Neuronal stem cell (in vitro differentiated cells): ENCODE measurements around the gene NRG3.

Experiments used
- DNase-seq: peaks from one replicate; pipeline ENCODE4 v3.0.0-alpha.2; 2013; ENCODE audit warnings: low spot score
- H2AFZ ChIP-seq: one replicate; pipeline ENCODE4 v1.6.1; 2013; ENCODE audit warnings: mild to moderate bottlenecking, low read length, inconsistent platforms
- H2AK5ac ChIP-seq: 2 replicates; pipeline ENCODE4 v1.6.1; 2013; ENCODE audit warnings: low read depth, mild to moderate bottlenecking, inconsistent platforms, low read length, moderate library complexity, mixed read lengths
- H2BK120ac ChIP-seq: 2 replicates; pipeline ENCODE4 v1.6.1; 2013; ENCODE audit warnings: low read depth, mild to moderate bottlenecking, inconsistent platforms, low read length, moderate library complexity, mixed read lengths
- H2BK12ac ChIP-seq: one replicate; pipeline ENCODE4 v1.6.1; 2013; ENCODE audit warnings: low read length, inconsistent platforms
- H2BK15ac ChIP-seq: 2 replicates; pipeline ENCODE4 v1.6.1; 2013; ENCODE audit warnings: mild to moderate bottlenecking, low read length, inconsistent platforms, mixed read lengths
- H2BK5ac ChIP-seq: one replicate; pipeline ENCODE4 v1.6.1; 2013; ENCODE audit warnings: inconsistent platforms, mild to moderate bottlenecking, low read length, moderate library complexity
- H3K14ac ChIP-seq: one replicate; pipeline ENCODE4 v1.6.1; 2013; ENCODE audit warnings: low read length, inconsistent platforms
- H3K18ac ChIP-seq: 2 replicates; pipeline ENCODE4 v1.6.1; 2013; ENCODE audit warnings: low read length, inconsistent platforms
- H3K23ac ChIP-seq: 2 replicates; pipeline ENCODE4 v1.6.1; 2013; ENCODE audit warnings: low read depth, mild to moderate bottlenecking, mixed read lengths, low read length, inconsistent platforms; ENCODE audit not compliant: poor library complexity
- H3K27ac ChIP-seq: replicated peaks from 3 replicates; pipeline ENCODE4 v1.5.1; 2013; ENCODE audit warnings: low read length, inconsistent platforms
- H3K27me3 ChIP-seq, 3 experiments: 2 replicates each; pipeline ENCODE4 v1.6.1; 2013; ENCODE audit warnings: low read length in 3 of 3, mild to moderate bottlenecking in 2 of 3, inconsistent platforms in 1 of 3, low read depth in 1 of 3, mixed read lengths in 1 of 3, moderate library complexity in 1 of 3; ENCODE audit not compliant: control insufficient read depth in 3 of 3, insufficient read depth in 3 of 3
- H3K36me3 ChIP-seq, 2 donors: replicated peaks in 1 of 2; 2 replicates each; pipeline ENCODE4 v1.6.1; 2013; ENCODE audit warnings: low read length in 2 of 2; ENCODE audit not compliant: control insufficient read depth in 2 of 2, insufficient read depth in 2 of 2
- H3K4ac ChIP-seq: 2 replicates; pipeline ENCODE4 v1.6.1; 2013; ENCODE audit warnings: inconsistent platforms, mild to moderate bottlenecking, low read length, moderate library complexity
- H3K4me1 ChIP-seq, 2 donors: 1 replicate in 1 of 2; 2 replicates in 1 of 2; pipeline ENCODE4 v1.6.1; 2013; ENCODE audit warnings: low read length in 2 of 2, low read depth in 1 of 2; ENCODE audit not compliant: control insufficient read depth in 2 of 2, insufficient read depth in 1 of 2
- H3K4me2 ChIP-seq: one replicate; pipeline ENCODE4 v1.6.1; 2013; ENCODE audit warnings: mild to moderate bottlenecking, low read length, inconsistent platforms; ENCODE audit not compliant: insufficient read depth, poor library complexity, severe bottlenecking
- H3K4me3 ChIP-seq, 2 donors: 2 replicates each; pipeline ENCODE4 v1.5.1; 2013; ENCODE audit warnings: low read length in 2 of 2, mild to moderate bottlenecking in 2 of 2, inconsistent platforms in 1 of 2, moderate library complexity in 1 of 2
- H3K79me1 ChIP-seq: one replicate; pipeline ENCODE4 v1.6.1; 2013; ENCODE audit warnings: low read depth, mild to moderate bottlenecking, inconsistent platforms, low read length, moderate library complexity
- H3K9ac ChIP-seq: one replicate; pipeline ENCODE4 v1.6.1; 2013; ENCODE audit warnings: mild to moderate bottlenecking, low read depth, low read length, inconsistent platforms; ENCODE audit not compliant: poor library complexity
- H3K9me3 ChIP-seq, 2 donors: replicated peaks in 1 of 2; 2 replicates each; pipeline versions ENCODE3 to v1.6.1; 2013; ENCODE audit warnings: low read length in 2 of 2, mild to moderate bottlenecking in 2 of 2, inconsistent platforms in 1 of 2, low read depth in 1 of 2, mixed read lengths in 1 of 2, moderate library complexity in 1 of 2; ENCODE audit not compliant: control insufficient read depth in 2 of 2, insufficient read depth in 1 of 2
- H4K8ac ChIP-seq: one replicate; pipeline ENCODE4 v1.6.1; 2013; ENCODE audit warnings: low read depth, mild to moderate bottlenecking, inconsistent platforms, low read length, moderate library complexity
- H4K91ac ChIP-seq: one replicate; pipeline ENCODE4 v1.6.1; 2013; ENCODE audit warnings: low read length, low read depth, mild to moderate bottlenecking, inconsistent platforms; ENCODE audit not compliant: poor library complexity
- WGBS, 2 donors: extraction: QIAGEN DNeasy Blood & Tissue Kit; methylation state at CpG; one replicate each; pipeline ENCODE4 v1.1.7; 2013; ENCODE audit warnings: missing lambda C conversion rate in 2 of 2, mixed read lengths in 1 of 2; ENCODE audit not compliant: insufficient read length in 2 of 2, insufficient replicate concordance in 1 of 2; ENCODE audit errors: extremely low coverage in 2 of 2; 5-methylcytosine and 5-hydroxymethylcytosine counted together

NRG3 gene

GRCh38 chr10:81873932-81874816 lies 820 bp upstream of the NRG3 start:
- Histone ChIP-seq H3K4me2 (peak overlapping the region; percentile 76), H3K14ac (no peak overlapping the region), H3K79me1 (no peaks in the 10 kb centered on the region), H3K23ac (no peak overlapping the region), H3K18ac (peak overlapping the region; percentile 68), H2AK5ac (no peak overlapping the region), H2BK15ac (no peak overlapping the region), H3K27me3 (peaks cover 0 to 51% (median 20%) of the 10 kb centered on the region in 3 experiments), H3K27ac (no peak overlapping the region), H3K9ac (no peak overlapping the region), H3K36me3 (no peaks in the 10 kb centered on the region), H3K4me1 (peaks cover 2 to 3% of the 10 kb centered on the region in 2 donors), H4K91ac (no peak overlapping the region), H3K4me3 (peak overlapping the region; percentile 71 to 84), H3K4ac (no peak overlapping the region), H2BK12ac (no peak overlapping the region), H4K8ac (no peak overlapping the region), H2BK5ac (no peak overlapping the region), H3K9me3 (no peaks in the 10 kb centered on the region), H2AFZ (peak overlapping the region; percentile 97), H2BK120ac (no peak overlapping the region)
- WGBS, 2 donors: no CpG with 5 or more reads among the region's 80 CpGs
- peak; percentile 85 for DNase-seq

GRCh38 chr10:81875467-81876252 lies 666 bp downstream of the NRG3 start:
- Histone ChIP-seq H3K27ac (no peak overlapping the region), H3K4me2 (peak overlapping the region; percentile 78), H3K9me3 (no peaks in the 10 kb centered on the region), H2BK5ac (no peak overlapping the region), H3K4me3 (peak overlapping the region; percentile 71 to 92), H4K91ac (no peak overlapping the region), H3K27me3 (peaks cover 0 to 52% (median 20%) of the 10 kb centered on the region in 3 experiments), H3K14ac (peak overlapping the region; percentile 3), H3K36me3 (no peaks in the 10 kb centered on the region), H2BK15ac (no peak overlapping the region), H3K79me1 (no peaks in the 10 kb centered on the region), H3K4ac (peak overlapping the region; percentile 26), H3K9ac (peak overlapping the region; percentile 71), H2AFZ (peak overlapping the region; percentile 97), H2BK12ac (peak overlapping the region; percentile 92), H3K23ac (peak overlapping the region; percentile 76), H2BK120ac (peak overlapping the region; percentile 22), H3K18ac (peak overlapping the region; percentile 78), H4K8ac (no peak overlapping the region), H3K4me1 (peaks cover 2 to 3% of the 10 kb centered on the region in 2 donors), H2AK5ac (peak overlapping the region; percentile 82)
- no CpG with 5 or more reads among the region's 49 CpGs for WGBS, 2 donors
- no peak for DNase-seq

GRCh38 chr10:81876253-81877077 lies 1.5 kb downstream of the NRG3 start:
- Histone ChIP-seq H2BK15ac (no peak overlapping the region), H2AFZ (peak overlapping the region; percentile 97), H4K8ac (no peak overlapping the region), H3K4ac (no peak overlapping the region), H3K23ac (no peak overlapping the region), H3K14ac (no peak overlapping the region), H3K36me3 (no peaks in the 10 kb centered on the region), H3K9ac (peak overlapping the region; percentile 7), H2AK5ac (peak overlapping the region; percentile 82), H3K4me2 (peak overlapping the region; percentile 78), H3K27me3 (peaks cover 0 to 48% (median 20%) of the 10 kb centered on the region in 3 experiments), H2BK5ac (no peak overlapping the region), H2BK12ac (no peak overlapping the region), H3K18ac (peak overlapping the region; percentile 76), H3K4me3 (peak overlapping the region; percentile 71 to 92), H3K9me3 (no peaks in the 10 kb centered on the region), H3K27ac (no peak overlapping the region), H3K79me1 (no peaks in the 10 kb centered on the region), H4K91ac (no peak overlapping the region), H2BK120ac (no peak overlapping the region), H3K4me1 (peaks cover 2 to 3% of the 10 kb centered on the region in 2 donors)
- peak; percentile 35 for DNase-seq
- no CpG with 5 or more reads among the region's 25 CpGs for WGBS, 2 donors
